OCI-LY3 (cell line): ENCODE data around the gene BMI1.
A peak's percentile ranks its signal among the peaks of the same experiment; 100 is the strongest.

Experiments used
- H2AFZ ChIP-seq: fragments of 200-600, 300-600 bp; shearing (Covaris generic); 2 replicates; pipeline ENCODE4 v1.6.0; 2014; ENCODE audit warnings: antibody characterized with exemption, low read depth, low read length
- H3K27ac ChIP-seq: fragments of 200-600, 300-600 bp; sonication (generic); 2 replicates; pipeline ENCODE4 v1.5.1; 2014; ENCODE audit warnings: mild to moderate bottlenecking, low read length, moderate library complexity, mixed read lengths
- H3K27me3 ChIP-seq: fragments of 200-600, 300-600 bp; sonication (generic); 2 replicates; pipeline ENCODE4 v1.6.1; 2014; ENCODE audit warnings: low read depth, low read length, mixed read lengths
- H3K36me3 ChIP-seq: fragments of 200-600, 300-600 bp; sonication (generic); replicated peaks from 2 replicates; pipeline ENCODE3; 2014; ENCODE audit warnings: low read depth, low read length, mixed read lengths
- H3K4me1 ChIP-seq: fragments of 300-600, 200-600 bp; sonication (generic); 2 replicates; pipeline ENCODE4 v1.6.1; 2014; ENCODE audit warnings: low read length, mixed read lengths
- H3K4me2 ChIP-seq: fragments of 200-600, 300-600 bp; sonication (generic); 2 replicates; pipeline ENCODE4 v1.6.1; 2014; ENCODE audit warnings: low read length, mixed read lengths
- H3K4me3 ChIP-seq: fragments of 300-600, 200-600 bp; sonication (generic); 2 replicates; pipeline ENCODE4 v1.5.1; 2014; ENCODE audit warnings: antibody characterized with exemption, mild to moderate bottlenecking, low read length, moderate library complexity
- H3K79me2 ChIP-seq: fragments of 300-600, 200-600 bp; shearing (Covaris generic); 2 replicates; pipeline ENCODE4 v1.6.1; 2014; ENCODE audit warnings: mild to moderate bottlenecking, low read length, mixed read lengths
- H3K9ac ChIP-seq: fragments of 300-600, 200-600 bp; shearing (Covaris generic); 2 replicates; pipeline ENCODE4 v1.6.0; 2014; ENCODE audit warnings: mild to moderate bottlenecking, low read length, moderate library complexity
- H3K9me3 ChIP-seq: fragments of 200-600, 300-600 bp; shearing (Covaris generic); 2 replicates; pipeline ENCODE4 v1.6.1; 2014; ENCODE audit warnings: low read length, mixed read lengths; ENCODE audit not compliant: insufficient read depth
- H4K20me1 ChIP-seq: fragments of 200-600, 300-600 bp; sonication (generic); 2 replicates; pipeline ENCODE4 v1.6.1; 2016; ENCODE audit warnings: low read length, mixed read lengths; ENCODE audit not compliant: insufficient read depth
- CTCF ChIP-seq: fragments of 200-600, 300-600 bp; sonication (generic); IDR thresholded peaks from 2 replicates; pipeline ENCODE4 v1.5.1; 2014; ENCODE audit warnings: antibody characterized with exemption, low read length, low read depth
- EZH2phosphoT487 ChIP-seq: fragments of 200-600 bp; shearing (Covaris generic); IDR thresholded peaks from 2 replicates; pipeline ENCODE4 v1.6.1; 2018; ENCODE audit warnings: antibody characterized with exemption, mixed run types, low read depth

The BMI1 gene

GRCh38 chr10:22338185-22338900 lies 17.4 kb downstream of the BMI1 start:
- no peaks in the 10 kb centered on the region for H3K9me3 ChIP-seq
- no peaks in the 10 kb centered on the region for H3K36me3 ChIP-seq
- peaks cover 27% of the 10 kb centered on the region for H3K27me3 ChIP-seq
- peaks cover 36% of the 10 kb centered on the region for H3K4me1 ChIP-seq
- H3K79me2 ChIP-seq = no peaks in the 10 kb centered on the region
- H3K9ac ChIP-seq = no peak overlapping the region
- H3K27ac ChIP-seq = no peak overlapping the region
- H2AFZ ChIP-seq = no peak overlapping the region
- H3K4me3 ChIP-seq = peak overlapping the region; percentile 37
- no peaks in the 10 kb centered on the region for H4K20me1 ChIP-seq
- no peak for TF ChIP-seq CTCF
- TF ChIP-seq EZH2phosphoT487 = no peak
- H3K4me2 ChIP-seq = peak overlapping the region; percentile 46

- Histone ChIP-seq H3K27ac (no peak overlapping the region), H3K4me1 (peaks cover 41% of the 10 kb centered on the region), H3K4me2 (peak overlapping the region; percentile 46), H3K36me3 (no peaks in the 10 kb centered on the region), H4K20me1 (no peaks in the 10 kb centered on the region), H3K4me3 (no peak overlapping the region), H3K27me3 (peaks cover 27% of the 10 kb centered on the region), H3K9ac (no peak overlapping the region), H2AFZ (no peak overlapping the region), H3K79me2 (no peaks in the 10 kb centered on the region), H3K9me3 (no peaks in the 10 kb centered on the region)
- TF ChIP-seq CTCF (no peak), EZH2phosphoT487 (no peak)
Measured at GRCh38 chr10:22338931-22339330, 18.0 kb downstream of the BMI1 start.

- Histone ChIP-seq H2AFZ (peak overlapping the region; percentile 89), H3K4me2 (peak overlapping the region; percentile 77), H3K36me3 (no peaks in the 10 kb centered on the region), H3K9me3 (no peaks in the 10 kb centered on the region), H4K20me1 (no peaks in the 10 kb centered on the region), H3K4me1 (peaks cover 49% of the 10 kb centered on the region), H3K9ac (peak overlapping the region; percentile 87), H3K27ac (no peak overlapping the region; the same call in 1 of the 2 replicates), H3K4me3 (peak overlapping the region; percentile 96), H3K79me2 (no peaks in the 10 kb centered on the region), H3K27me3 (peaks cover 27% of the 10 kb centered on the region)
- TF ChIP-seq CTCF (no peak), EZH2phosphoT487 (no peak)
Measured at GRCh38 chr10:22339761-22340328, 18.9 kb downstream of the BMI1 start.

- Histone ChIP-seq H3K27me3 (peaks cover 27% of the 10 kb centered on the region), H3K79me2 (no peaks in the 10 kb centered on the region), H3K4me2 (peak overlapping the region; percentile 77), H3K9me3 (no peaks in the 10 kb centered on the region), H3K36me3 (no peaks in the 10 kb centered on the region), H3K9ac (peak overlapping the region; percentile 87), H3K4me3 (peak overlapping the region; percentile 96), H4K20me1 (no peaks in the 10 kb centered on the region), H3K4me1 (peaks cover 49% of the 10 kb centered on the region), H3K27ac (peak overlapping the region; percentile 66), H2AFZ (peak overlapping the region; percentile 89)
- TF ChIP-seq CTCF = no peak
- TF ChIP-seq EZH2phosphoT487 = no peak
Measured at GRCh38 chr10:22340329-22341189, 19.7 kb downstream of the BMI1 start.
